Brain microvascular endothelial cell (primary cell): Measurements from ENCODE around the gene HMGXB3.

Experiments used
- DNase-seq: peaks from one replicate; pipeline ENCODE4 v3.0.0-alpha.2; 2020
- H3K27ac ChIP-seq: fragments of 250-450 bp; sonication (Bioruptor Pico); 2 replicates; pipeline ENCODE4 v1.5.1; 2020; ENCODE audit warnings: mild to moderate bottlenecking, moderate library complexity
- H3K27me3 ChIP-seq: fragments of 250-450 bp; sonication (Bioruptor Pico); replicated peaks from 2 replicates; pipeline ENCODE4 v1.5.1; 2020; ENCODE audit warnings: mild to moderate bottlenecking
- H3K36me3 ChIP-seq: fragments of 250-450 bp; sonication (Bioruptor Pico); replicated peaks from 2 replicates; pipeline ENCODE4 v1.5.1; 2020; ENCODE audit warnings: mild to moderate bottlenecking
- H3K4me3 ChIP-seq: 2 replicates; pipeline ENCODE4 v1.5.1; 2011; ENCODE audit warnings: low read depth, mild to moderate bottlenecking, control low read depth, low read length, moderate library complexity
- in situ Hi-C: cut with HindIII; loops from 2 replicates; pipeline ENCODE4 v1.10.0; 2017; ENCODE audit warnings: low sequenced_read_pairs, low pct_ligation_motif_present
- TF ChIP-seq, protein P1 (sequence below): IDR thresholded peaks from 2 replicates; pipeline ENCODE4 v1.5.1; 2011; ENCODE audit warnings: low read depth, mild to moderate bottlenecking, moderate library complexity, low read length, control low read depth, inconsistent platforms; ENCODE audit errors: missing control alignments

The HMGXB3 gene

DNA sequence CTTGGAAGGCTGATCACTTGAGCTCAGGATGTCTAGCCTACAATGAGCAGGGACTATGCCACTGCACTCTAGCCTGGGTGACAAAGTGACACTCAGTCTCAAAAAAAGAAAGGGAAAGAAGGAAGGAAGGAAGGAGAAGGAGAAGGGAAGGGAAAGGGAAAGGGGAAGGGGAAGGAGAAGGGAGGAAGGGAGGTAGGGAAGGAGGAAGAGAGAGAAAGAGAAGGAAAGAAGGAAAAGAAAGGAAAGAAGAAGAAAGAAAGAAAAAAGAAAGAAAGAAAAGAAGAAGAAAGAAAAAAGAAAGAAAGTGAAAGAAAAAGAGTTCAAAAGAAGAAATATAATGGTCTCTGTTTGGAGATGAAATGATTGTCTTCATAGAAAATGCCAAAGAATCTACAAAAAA lies 96.6 kb downstream of the HMGXB3 start:
- in situ Hi-C loops, result no loop called here
- Histone ChIP-seq H3K27ac (no peak overlapping the region), H3K4me3 (no peak overlapping the region), H3K36me3 (no peaks in the 10 kb centered on the region), H3K27me3 (no peaks in the 10 kb centered on the region)
- no peak for DNase-seq
- TF ChIP-seq, protein P1, sequence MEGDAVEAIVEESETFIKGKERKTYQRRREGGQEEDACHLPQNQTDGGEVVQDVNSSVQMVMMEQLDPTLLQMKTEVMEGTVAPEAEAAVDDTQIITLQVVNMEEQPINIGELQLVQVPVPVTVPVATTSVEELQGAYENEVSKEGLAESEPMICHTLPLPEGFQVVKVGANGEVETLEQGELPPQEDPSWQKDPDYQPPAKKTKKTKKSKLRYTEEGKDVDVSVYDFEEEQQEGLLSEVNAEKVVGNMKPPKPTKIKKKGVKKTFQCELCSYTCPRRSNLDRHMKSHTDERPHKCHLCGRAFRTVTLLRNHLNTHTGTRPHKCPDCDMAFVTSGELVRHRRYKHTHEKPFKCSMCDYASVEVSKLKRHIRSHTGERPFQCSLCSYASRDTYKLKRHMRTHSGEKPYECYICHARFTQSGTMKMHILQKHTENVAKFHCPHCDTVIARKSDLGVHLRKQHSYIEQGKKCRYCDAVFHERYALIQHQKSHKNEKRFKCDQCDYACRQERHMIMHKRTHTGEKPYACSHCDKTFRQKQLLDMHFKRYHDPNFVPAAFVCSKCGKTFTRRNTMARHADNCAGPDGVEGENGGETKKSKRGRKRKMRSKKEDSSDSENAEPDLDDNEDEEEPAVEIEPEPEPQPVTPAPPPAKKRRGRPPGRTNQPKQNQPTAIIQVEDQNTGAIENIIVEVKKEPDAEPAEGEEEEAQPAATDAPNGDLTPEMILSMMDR, result no peak

DNA sequence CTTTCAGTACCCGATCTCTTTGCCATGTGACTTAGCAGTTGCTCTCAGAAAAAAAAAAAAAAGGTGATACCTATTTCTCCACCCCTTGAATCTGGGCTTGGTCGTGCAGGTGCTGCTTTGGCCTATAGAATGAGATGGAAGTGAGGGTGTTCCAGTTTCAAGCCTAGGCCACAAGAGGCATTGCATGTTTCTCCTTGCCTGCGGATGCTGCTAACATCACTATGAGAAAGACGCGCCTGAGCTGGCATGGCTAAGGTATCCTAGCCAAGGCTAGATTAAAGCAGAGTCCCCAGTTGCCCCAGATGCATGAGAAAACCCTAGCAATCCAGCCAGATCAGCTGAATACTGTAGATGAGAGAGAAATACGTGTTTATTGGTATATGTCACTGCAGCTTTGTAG lies 100.5 kb downstream of the HMGXB3 start:
- TF ChIP-seq, protein P1, result no peak
- H3K4me3 ChIP-seq, result no peak overlapping the region
- DNase-seq, result no peak
- H3K27ac ChIP-seq, result no peak overlapping the region
- no peaks in the 10 kb centered on the region for H3K27me3 ChIP-seq
- in situ Hi-C loops, result no loop called here
- H3K36me3 ChIP-seq, result no peaks in the 10 kb centered on the region
